ENCODE results near the gene RALB. TPM values are rescaled to one million over a fixed set of nuclear protein-coding genes. Genes with fewer than 3 reads are reported as not detected.

The RALB gene
- total and polyA plus RNA-seq, 2 donors (not counting 1 experiment from before 2014, with no cell fraction given): 58.3 to 73.9 TPM

- H3K4me3 ChIP-seq (replicated peaks in 1 of 4; ENCODE audit: control extremely low read depth in 1 of 4, insufficient read depth in 1 of 4, low read depth in 3 of 4, low read length in 4 of 4): no peak overlapping the region
- no peaks in the 10 kb centered on the region for H3K4me1 ChIP-seq (ENCODE audit: control insufficient read depth, extremely low read depth, insufficient read depth, low read length)
- TF ChIP-seq EZH2 (IDR thresholded peaks at IDR 0.05; ENCODE audit: low read length, missing control alignments) (no peak), CTCF (conservative IDR thresholded peaks at IDR 0.05 in 1 of 2, IDR thresholded peaks at IDR 0.05 in 1 of 2; ENCODE audit: low read depth in 1 of 2, low read length in 2 of 2) (no peak)
- no peak overlapping the region for H3K27ac ChIP-seq (ENCODE audit: insufficient read depth, low read length)
- H3K4me2 ChIP-seq (ENCODE audit: extremely low read depth, insufficient read depth, low read length): no peak overlapping the region
- H3K27me3 ChIP-seq (ENCODE audit: control insufficient read depth, insufficient read depth, low read length): no peaks in the 10 kb centered on the region
- H4K20me1 ChIP-seq (ENCODE audit: control insufficient read depth, extremely low read depth, insufficient read depth, low read length): no peaks in the 10 kb centered on the region
- H3K36me3 ChIP-seq (ENCODE audit: control insufficient read depth, insufficient read depth, low read length): no peaks in the 10 kb centered on the region
- no peaks in the 10 kb centered on the region for H3K9me3 ChIP-seq (ENCODE audit: control insufficient read depth, insufficient read depth, low read depth, low read length)
- no peak overlapping the region for H2AFZ ChIP-seq (ENCODE audit: low read length)
- H3K79me2 ChIP-seq (ENCODE audit: control insufficient read depth, insufficient read depth, low read length): peaks cover 29% of the 10 kb centered on the region
- no peak for DNase-seq (ENCODE audit: low read depth in 2 of 2)
- H3K9ac ChIP-seq (ENCODE audit: insufficient read depth, low read length): no peak overlapping the region
Measured at GRCh38 chr2:120279708-120280107, 27.1 kb downstream of the RALB start.

GRCh38 chr2:120283649-120284048 is 31.0 kb downstream of the RALB start:
- Histone ChIP-seq H3K27me3 (ENCODE audit: control insufficient read depth, insufficient read depth, low read length) (no peaks in the 10 kb centered on the region), H3K4me2 (ENCODE audit: extremely low read depth, insufficient read depth, low read length) (peak overlapping the region; percentile 16), H3K79me2 (ENCODE audit: control insufficient read depth, insufficient read depth, low read length) (no peaks in the 10 kb centered on the region), H2AFZ (ENCODE audit: low read length) (no peak overlapping the region), H3K9me3 (ENCODE audit: control insufficient read depth, insufficient read depth, low read depth, low read length) (no peaks in the 10 kb centered on the region), H3K4me1 (ENCODE audit: control insufficient read depth, extremely low read depth, insufficient read depth, low read length) (peaks cover 8% of the 10 kb centered on the region), H3K9ac (ENCODE audit: insufficient read depth, low read length) (no peak overlapping the region), H3K4me3 (replicated peaks in 1 of 4; ENCODE audit: control extremely low read depth in 1 of 4, insufficient read depth in 1 of 4, low read depth in 3 of 4, low read length in 4 of 4) (no peak overlapping the region), H3K36me3 (ENCODE audit: control insufficient read depth, insufficient read depth, low read length) (no peaks in the 10 kb centered on the region), H3K27ac (ENCODE audit: insufficient read depth, low read length) (no peak overlapping the region), H4K20me1 (ENCODE audit: control insufficient read depth, extremely low read depth, insufficient read depth, low read length) (no peaks in the 10 kb centered on the region)
- TF ChIP-seq EZH2 (IDR thresholded peaks at IDR 0.05; ENCODE audit: low read length, missing control alignments) (no peak), CTCF (conservative IDR thresholded peaks at IDR 0.05 in 1 of 2, IDR thresholded peaks at IDR 0.05 in 1 of 2; ENCODE audit: low read depth in 1 of 2, low read length in 2 of 2) (peak; percentile 39 to 67)
- peak; percentile 49 to 52 for DNase-seq (ENCODE audit: low read depth in 2 of 2)

- Histone ChIP-seq H3K79me2 (ENCODE audit: control insufficient read depth, insufficient read depth, low read length) (no peaks in the 10 kb centered on the region), H3K4me2 (ENCODE audit: extremely low read depth, insufficient read depth, low read length) (no peak overlapping the region), H3K4me1 (ENCODE audit: control insufficient read depth, extremely low read depth, insufficient read depth, low read length) (peaks cover 8% of the 10 kb centered on the region), H3K27me3 (ENCODE audit: control insufficient read depth, insufficient read depth, low read length) (no peaks in the 10 kb centered on the region), H3K4me3 (replicated peaks in 1 of 4; ENCODE audit: control extremely low read depth in 1 of 4, insufficient read depth in 1 of 4, low read depth in 3 of 4, low read length in 4 of 4) (no peak overlapping the region), H3K36me3 (ENCODE audit: control insufficient read depth, insufficient read depth, low read length) (peaks cover under 1% of the 10 kb centered on the region), H3K9me3 (ENCODE audit: control insufficient read depth, insufficient read depth, low read depth, low read length) (no peaks in the 10 kb centered on the region), H3K27ac (ENCODE audit: insufficient read depth, low read length) (no peak overlapping the region), H4K20me1 (ENCODE audit: control insufficient read depth, extremely low read depth, insufficient read depth, low read length) (no peaks in the 10 kb centered on the region), H3K9ac (ENCODE audit: insufficient read depth, low read length) (no peak overlapping the region), H2AFZ (ENCODE audit: low read length) (no peak overlapping the region)
- TF ChIP-seq CTCF (conservative IDR thresholded peaks at IDR 0.05 in 1 of 2, IDR thresholded peaks at IDR 0.05 in 1 of 2; ENCODE audit: low read depth in 1 of 2, low read length in 2 of 2) (no peak), EZH2 (IDR thresholded peaks at IDR 0.05; ENCODE audit: low read length, missing control alignments) (no peak)
- no peak for DNase-seq (ENCODE audit: low read depth in 2 of 2)
Measured at GRCh38 chr2:120285056-120285455, 32.4 kb downstream of the RALB start.
